HG03520 (cell line): Measurements from ENCODE around the gene FEM1B.

ENCODE experiments used
- ATAC-seq: cut with Tn5 transposase; IDR thresholded peaks from one replicate; pipeline ENCODE4 v1.9.1; 2021; ENCODE audit warnings: mild to moderate bottlenecking, moderate library complexity; ENCODE audit not compliant: unreplicated experiment

Gene FEM1B

DNA sequence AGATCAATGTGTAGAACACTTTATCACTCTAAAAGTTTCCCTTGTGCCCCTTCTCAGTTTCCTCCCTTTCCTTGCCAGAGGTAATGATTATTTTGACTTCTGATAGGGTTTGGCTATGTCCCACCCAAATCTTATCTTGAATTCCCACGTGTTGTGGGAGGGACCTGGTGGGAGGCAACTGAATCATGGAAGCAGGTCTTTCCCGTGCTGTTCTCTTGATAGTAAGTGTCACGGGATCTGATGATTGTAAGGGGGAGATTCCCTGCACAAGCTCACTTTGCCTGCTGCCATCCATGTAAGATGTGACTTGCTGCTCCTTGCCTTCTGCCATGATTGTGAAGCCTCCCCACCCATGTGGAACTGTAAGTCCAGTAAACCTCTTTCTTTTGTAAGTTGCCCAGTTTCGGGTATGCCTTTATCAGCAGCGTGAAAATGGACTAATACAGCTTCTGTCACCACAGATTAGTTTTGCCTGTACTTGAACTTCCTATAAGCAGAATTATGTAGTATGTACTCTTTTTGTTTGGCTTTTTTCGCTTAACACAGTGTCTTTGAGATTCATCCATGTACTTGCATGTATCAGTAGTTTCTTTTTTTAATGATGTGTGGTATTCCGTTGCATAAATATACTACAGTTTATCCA lies 7.2 kb downstream of the FEM1B start:
- no peak for ATAC-seq

GRCh38 chr15:68285259-68285980 lies 7.9 kb downstream of the FEM1B start:
- no peak for ATAC-seq

DNA sequence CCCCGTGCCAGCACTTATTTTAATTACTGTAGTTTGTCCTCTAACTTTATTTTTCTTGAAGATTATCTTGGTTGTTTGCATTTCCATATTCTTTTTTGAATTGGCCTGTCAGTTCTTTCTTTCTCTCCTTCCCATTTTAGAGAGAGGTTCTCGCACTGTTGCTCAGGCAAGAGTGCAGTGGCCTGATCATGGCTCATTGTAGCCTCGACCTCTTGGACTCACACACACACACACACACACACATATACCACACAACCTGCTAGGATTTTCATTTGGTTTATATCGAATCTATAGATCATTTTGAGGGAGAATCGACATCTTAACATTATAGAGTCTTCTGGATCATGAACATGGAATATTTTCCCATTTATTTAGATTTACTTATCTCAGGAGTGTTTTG lies 8.7 kb downstream of the FEM1B start:
- ATAC-seq, result no peak

GRCh38 chr15:68289057-68289456 lies 11.5 kb downstream of the FEM1B start:
- no peak for ATAC-seq

DNA sequence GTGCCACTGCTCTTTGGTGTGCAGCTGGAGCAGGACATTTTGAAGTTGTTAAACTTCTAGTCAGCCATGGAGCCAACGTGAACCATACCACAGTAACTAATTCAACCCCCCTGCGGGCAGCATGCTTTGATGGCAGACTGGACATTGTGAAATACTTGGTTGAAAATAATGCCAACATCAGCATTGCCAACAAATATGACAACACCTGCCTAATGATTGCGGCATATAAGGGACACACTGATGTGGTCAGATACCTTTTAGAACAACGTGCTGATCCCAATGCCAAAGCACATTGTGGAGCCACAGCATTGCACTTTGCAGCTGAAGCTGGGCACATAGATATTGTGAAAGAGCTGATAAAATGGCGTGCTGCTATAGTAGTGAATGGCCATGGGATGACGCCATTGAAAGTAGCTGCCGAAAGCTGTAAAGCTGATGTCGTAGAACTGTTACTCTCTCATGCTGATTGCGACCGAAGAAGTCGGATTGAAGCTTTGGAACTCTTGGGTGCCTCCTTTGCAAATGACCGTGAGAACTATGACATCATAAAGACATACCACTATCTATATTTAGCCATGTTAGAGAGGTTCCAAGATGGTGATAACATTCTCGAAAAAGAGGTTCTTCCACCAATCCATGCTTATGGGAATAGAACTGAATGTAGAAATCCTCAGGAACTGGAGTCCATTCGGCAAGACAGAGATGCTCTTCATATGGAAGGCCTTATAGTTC lies 12.2 kb downstream of the FEM1B start:
- ATAC-seq, result no peak

- no peak for ATAC-seq
These were observed 13.2 kb downstream of the FEM1B start for GRCh38 chr15:68290715-68291114.

- no peak for ATAC-seq
These were observed 14.7 kb downstream of the FEM1B start for GRCh38 chr15:68292157-68292781.

DNA sequence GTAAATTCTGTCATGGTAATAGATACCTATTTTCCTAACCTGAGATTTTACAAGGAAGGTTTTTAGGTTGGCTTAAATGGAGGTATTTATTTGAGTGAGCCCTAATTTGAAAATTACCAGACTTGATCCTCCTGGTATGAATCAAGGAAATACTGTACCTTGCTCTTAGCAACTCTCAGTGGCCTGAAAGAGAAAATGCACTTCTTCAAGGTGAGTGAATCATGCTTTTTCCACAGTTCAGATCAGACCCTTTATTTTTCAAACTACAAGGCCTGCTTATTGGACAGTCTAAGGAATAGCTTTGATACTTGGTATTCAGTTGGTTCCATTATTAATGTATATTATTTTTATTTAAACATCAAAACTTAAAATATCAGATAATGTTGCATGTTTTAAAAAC lies 15.4 kb downstream of the FEM1B start:
- no peak for ATAC-seq

DNA sequence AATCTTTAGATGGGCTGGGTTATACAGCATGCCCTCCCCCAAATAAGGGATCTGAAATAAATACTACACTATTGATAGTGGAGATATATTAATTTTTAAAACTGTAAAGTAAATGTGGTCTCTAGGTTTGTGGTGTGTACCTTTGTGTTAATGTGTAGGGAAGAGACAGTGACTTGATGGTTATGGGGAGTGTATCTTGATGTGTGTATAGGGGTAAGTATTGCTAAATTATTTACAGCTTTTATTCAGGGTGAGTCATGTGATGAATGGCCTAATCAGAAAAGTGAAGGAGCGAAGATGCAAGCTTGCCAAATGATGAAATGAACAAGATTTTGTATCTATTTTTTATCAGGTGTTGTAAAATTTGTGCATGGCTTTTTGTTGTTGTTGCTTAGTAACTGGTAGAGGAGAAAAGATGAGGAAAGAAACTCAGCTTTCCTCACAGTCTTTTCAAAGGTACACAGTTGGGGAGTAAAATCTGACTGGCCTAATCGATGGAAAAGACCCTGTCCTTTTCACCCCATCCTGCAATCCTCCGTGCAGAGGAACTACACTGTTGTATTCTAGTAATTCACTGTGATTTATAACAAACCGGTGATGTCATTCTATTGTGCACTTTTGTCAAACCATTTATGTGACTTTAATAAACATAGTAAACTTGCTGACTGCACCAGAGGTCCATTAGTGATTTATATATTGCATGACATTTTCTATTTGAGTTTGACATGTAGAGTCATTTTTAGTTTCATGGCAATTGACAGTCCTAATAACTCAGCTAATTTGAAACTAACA lies 17.7 kb downstream of the FEM1B start:
- ATAC-seq, result no peak

DNA sequence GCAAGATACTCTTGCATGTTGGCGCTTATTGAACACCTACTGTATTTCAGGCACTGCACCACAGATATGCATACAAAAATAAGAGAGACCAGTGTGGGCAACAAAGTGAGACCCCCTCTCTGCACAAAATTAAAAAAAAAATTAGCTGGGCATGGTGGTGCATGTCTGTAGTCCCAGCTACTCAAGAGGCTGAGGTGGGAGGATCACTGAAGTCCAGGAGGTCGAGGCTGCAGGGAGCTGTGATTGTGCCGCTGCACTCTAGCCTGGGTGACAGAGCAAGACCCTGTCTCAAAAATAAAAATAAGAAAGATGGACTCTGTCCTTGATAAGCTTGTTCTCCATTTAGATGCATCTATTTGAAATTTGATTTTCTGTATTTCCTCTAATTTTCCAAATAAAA lies 20.8 kb downstream of the FEM1B start:
- ATAC-seq, result no peak

DNA sequence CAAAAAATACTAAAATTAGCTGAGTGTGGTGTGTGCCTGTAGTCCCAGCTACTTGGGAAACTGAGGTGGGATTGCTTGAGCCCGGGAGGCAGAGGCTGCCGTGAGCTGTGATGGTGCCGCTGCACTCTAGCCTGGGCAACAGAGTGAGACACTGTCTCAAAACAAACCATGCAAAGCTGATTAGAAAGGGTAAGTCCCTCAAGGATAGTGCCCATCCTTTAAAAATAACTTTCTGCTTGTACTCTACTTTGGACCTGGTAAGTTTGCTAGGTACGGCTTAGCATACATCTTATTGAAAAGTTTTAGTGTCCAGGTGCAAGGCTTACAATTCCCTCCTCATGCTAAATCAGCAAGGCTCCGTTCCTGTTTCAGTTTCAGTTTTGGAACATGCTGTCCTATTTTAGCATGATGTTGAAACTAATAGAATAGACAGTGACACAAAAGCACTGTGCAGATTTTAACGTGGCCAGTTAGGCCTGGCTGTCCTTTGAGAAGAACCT lies 21.4 kb downstream of the FEM1B start:
- ATAC-seq, result peak; percentile 83

- no peak for ATAC-seq
These were observed 21.9 kb downstream of the FEM1B start for GRCh38 chr15:68299436-68299835.

- no peak for ATAC-seq
These were observed 22.8 kb downstream of the FEM1B start for GRCh38 chr15:68300115-68300940.

DNA sequence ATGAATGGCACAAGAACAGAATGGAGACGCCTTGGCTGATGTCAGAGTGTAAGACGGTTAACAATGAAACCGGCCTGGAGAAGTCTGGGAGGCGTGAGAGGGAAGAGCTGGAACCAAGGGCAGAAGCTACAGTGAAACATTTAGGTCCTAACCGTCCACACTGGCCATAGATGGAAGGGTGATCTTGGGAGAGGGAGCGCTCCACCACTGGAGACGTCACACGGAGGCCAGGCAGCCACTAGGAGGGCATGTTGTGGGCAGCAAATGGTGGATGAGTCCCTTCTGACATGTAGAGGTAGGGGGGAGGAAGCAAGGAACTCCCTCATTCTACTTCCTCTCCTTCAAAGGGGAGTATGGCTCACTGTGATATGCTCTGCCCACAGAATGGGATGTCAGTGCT lies 23.8 kb downstream of the FEM1B start:
- ATAC-seq, result no peak

DNA sequence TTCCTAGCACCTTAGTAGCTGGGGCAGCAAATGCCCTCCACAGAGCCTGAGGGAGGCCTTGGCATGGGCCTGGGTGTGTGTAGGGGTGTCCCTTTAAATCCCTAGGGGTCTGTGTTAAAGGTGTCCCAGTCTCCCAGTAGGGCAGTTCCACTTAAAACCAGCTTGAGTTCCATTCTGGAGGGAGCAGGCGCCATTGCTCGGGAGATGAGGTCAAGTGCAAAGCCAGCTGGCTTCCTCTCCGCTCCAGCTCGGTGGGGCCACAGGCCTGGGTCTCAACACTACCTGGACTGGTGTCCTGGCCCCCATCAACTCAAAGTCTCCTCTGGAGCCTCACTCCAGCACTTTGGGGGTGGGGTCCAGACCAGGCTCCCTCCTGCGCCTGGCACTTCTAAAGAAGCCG lies 25.2 kb downstream of the FEM1B start:
- ATAC-seq, result no peak

- ATAC-seq, result no peak
These were observed 25.6 kb downstream of the FEM1B start for GRCh38 chr15:68303134-68303533.

GRCh38 chr15:68303560-68304436 lies 26.3 kb downstream of the FEM1B start:
- ATAC-seq, result no peak

GRCh38 chr15:68304589-68305337 lies 27.2 kb downstream of the FEM1B start:
- ATAC-seq, result no peak
